ENCODE measurements around the gene LRRK1. TPM values are rescaled to one million over a fixed set of nuclear protein-coding genes. Genes with fewer than 3 reads are reported as not detected.

The LRRK1 gene
- total RNA-seq, 4 donors from 2014 or later, result 52.7 to 107 (median 82.7) TPM

- Histone ChIP-seq H3K4me1 (peaks cover 0 to 19% (median 7%) of the 10 kb centered on the region in 4 donors), H3K27me3 (no peaks in the 10 kb centered on the region), H3K4me3 (no peak overlapping the region), H3K9me3 (no peaks in the 10 kb centered on the region), H3K27ac (peak overlapping the region in 1 of 4 donors; percentile 8), H3K36me3 (peaks cover 0 to 3% (median 0%) of the 10 kb centered on the region in 4 donors)
- 80 to 86% methylated on average over 1 to 4 of the region's 4 CpGs for WGBS, 2 donors (ENCODE audit: low coverage in 1 of 2)
- TF ChIP-seq CTCF (IDR thresholded peaks at IDR 0.05), result no peak
- no peak for TF ChIP-seq POLR2A (IDR thresholded peaks at IDR 0.05)
- TF ChIP-seq POLR2AphosphoS5 (IDR thresholded peaks at IDR 0.05), result no peak
- TF ChIP-seq EP300 (IDR thresholded peaks at IDR 0.05; ENCODE audit: low read depth), result no peak
- in situ Hi-C loops (cut with MboI; ENCODE audit: low pct_ligation_motif_present in 1 of 4, low pct_unique_long_range_greater_than_20kb in 1 of 4, low sequenced_read_pairs in 3 of 4), result no loop called here
- DNase-seq, result no peak
- intact Hi-C loops (cut with DNase I; ENCODE audit: low total_unique reads), result no loop called here
Measured at GRCh38 chr15:100930306-100930848, 11.2 kb downstream of the LRRK1 start.

- intact Hi-C loops (cut with DNase I; ENCODE audit: low total_unique reads) (no loop called here), in situ Hi-C loops (cut with MboI; ENCODE audit: low pct_ligation_motif_present in 1 of 4, low pct_unique_long_range_greater_than_20kb in 1 of 4, low sequenced_read_pairs in 3 of 4) (no loop called here)
- H3K27me3 ChIP-seq, result no peaks in the 10 kb centered on the region
- WGBS, 2 donors (ENCODE audit: low coverage in 1 of 2), result 80 to 100% methylated on average over 3 to 15 of the region's 15 CpGs
- H3K4me1 ChIP-seq, result peaks cover 0 to 10% (median 4%) of the 10 kb centered on the region in 4 donors
- DNase-seq, result peak; percentile 64
- TF ChIP-seq POLR2AphosphoS5 (IDR thresholded peaks at IDR 0.05), result no peak
- no peak for TF ChIP-seq CTCF (IDR thresholded peaks at IDR 0.05)
- no peak for TF ChIP-seq EP300 (IDR thresholded peaks at IDR 0.05; ENCODE audit: low read depth)
- TF ChIP-seq POLR2A (IDR thresholded peaks at IDR 0.05), result no peak
- H3K36me3 ChIP-seq, result peaks cover 0 to 3% (median 0%) of the 10 kb centered on the region in 4 donors
- no peak overlapping the region for H3K4me3 ChIP-seq
- H3K9me3 ChIP-seq, result no peaks in the 10 kb centered on the region
- peak overlapping the region in 1 of 4 donors; percentile 28 for H3K27ac ChIP-seq
Measured at GRCh38 chr15:100931143-100931890, 12.2 kb downstream of the LRRK1 start.

GRCh38 chr15:100932676-100933348 is 13.7 kb downstream of the LRRK1 start:
- DNase-seq, result no peak
- 81 to 86% methylated on average over 7 of the region's 7 CpGs for WGBS, 2 donors (ENCODE audit: low coverage in 1 of 2)
- intact Hi-C loops (cut with DNase I; ENCODE audit: low total_unique reads), result no loop called here
- peaks cover 0 to 8% (median 4%) of the 10 kb centered on the region in 4 donors for H3K4me1 ChIP-seq
- no peaks in the 10 kb centered on the region for H3K9me3 ChIP-seq
- TF ChIP-seq CTCF (IDR thresholded peaks at IDR 0.05), result no peak
- TF ChIP-seq POLR2A (IDR thresholded peaks at IDR 0.05), result no peak
- TF ChIP-seq POLR2AphosphoS5 (IDR thresholded peaks at IDR 0.05), result no peak
- no peak for TF ChIP-seq EP300 (IDR thresholded peaks at IDR 0.05; ENCODE audit: low read depth)
- peaks cover 0 to 3% (median 0%) of the 10 kb centered on the region in 4 donors for H3K36me3 ChIP-seq
- H3K27me3 ChIP-seq, result no peaks in the 10 kb centered on the region
- no peak overlapping the region for H3K27ac ChIP-seq
- in situ Hi-C loops (cut with MboI; ENCODE audit: low pct_ligation_motif_present in 1 of 4, low pct_unique_long_range_greater_than_20kb in 1 of 4, low sequenced_read_pairs in 3 of 4), result no loop called here
- no peak overlapping the region for H3K4me3 ChIP-seq

- intact Hi-C loops (cut with DNase I; ENCODE audit: low total_unique reads) (no loop called here), in situ Hi-C loops (cut with MboI; ENCODE audit: low pct_ligation_motif_present in 1 of 4, low pct_unique_long_range_greater_than_20kb in 1 of 4, low sequenced_read_pairs in 3 of 4) (no loop called here)
Measured at GRCh38 chr15:100934166-100934565, 15.0 kb downstream of the LRRK1 start.

More at GRCh38 chr15:100934166-100934565, 15.0 kb downstream of the LRRK1 start:
- Histone ChIP-seq H3K9me3 (no peaks in the 10 kb centered on the region), H3K4me3 (no peak overlapping the region), H3K27me3 (no peaks in the 10 kb centered on the region), H3K4me1 (peaks cover 0 to 3% (median under 1%) of the 10 kb centered on the region in 4 donors), H3K27ac (no peak overlapping the region), H3K36me3 (peaks cover 0 to 3% (median 0%) of the 10 kb centered on the region in 4 donors)
- DNase-seq, result no peak
- TF ChIP-seq CTCF (IDR thresholded peaks at IDR 0.05) (no peak), EP300 (IDR thresholded peaks at IDR 0.05; ENCODE audit: low read depth) (no peak), POLR2AphosphoS5 (IDR thresholded peaks at IDR 0.05) (no peak), POLR2A (IDR thresholded peaks at IDR 0.05) (no peak)

All from transverse colon (tissue), 4 donors.